GM23338 (cell line): ENCODE measurements around the gene SFTPD. TPM values are rescaled to one million over a fixed set of nuclear protein-coding genes. Genes with fewer than 3 reads are reported as not detected.

Experiments
- ATAC-seq: fragments of 200-7000 bp; cut with Tn5 transposase; 3 replicates; pipeline ENCODE4 v1.9.1; 2020
- DNase-seq: peaks from one replicate; pipeline ENCODE4 v3.0.0-alpha.2; 2015; ENCODE audit warnings: low spot score
- H2AFZ ChIP-seq: fragments of 200-600 bp; sonication (generic); 2 replicates; pipeline ENCODE4 v1.8.0; 2016; ENCODE audit warnings: antibody characterized with exemption, mild to moderate bottlenecking, moderate library complexity
- H3F3A ChIP-seq: fragments of 200-600 bp; sonication (generic); replicated peaks from 2 replicates; pipeline ENCODE4 v1.8.0; 2017; ENCODE audit warnings: antibody characterized with exemption, mixed run types, low read depth
- H3K27ac ChIP-seq: fragments of 200-600 bp; sonication (generic); 2 replicates; pipeline ENCODE4 v1.6.1; 2016; ENCODE audit warnings: low read depth
- H3K27me3 ChIP-seq: fragments of 200-600 bp; sonication (generic); 2 replicates; pipeline ENCODE4 v1.8.0; 2016; ENCODE audit warnings: mild to moderate bottlenecking, mixed run types, moderate library complexity; ENCODE audit not compliant: insufficient read depth
- H3K36me3 ChIP-seq: fragments of 200-600 bp; sonication (generic); 2 replicates; pipeline ENCODE4 v1.8.0; 2016; ENCODE audit warnings: mild to moderate bottlenecking; ENCODE audit not compliant: insufficient read depth
- H3K4me1 ChIP-seq: fragments of 200-600 bp; sonication (generic); 2 replicates; pipeline ENCODE4 v1.8.0; 2016; ENCODE audit warnings: mild to moderate bottlenecking, moderate library complexity; ENCODE audit not compliant: insufficient read depth
- H3K4me2 ChIP-seq: fragments of 200-600 bp; sonication (generic); 2 replicates; pipeline ENCODE4 v1.7.1; 2017; ENCODE audit warnings: mixed run types
- H3K4me3 ChIP-seq: fragments of 200-600 bp; sonication (generic); 2 replicates; pipeline ENCODE4 v1.6.1; 2016; ENCODE audit warnings: mixed run types
- H3K79me2 ChIP-seq: fragments of 200-600 bp; sonication (generic); replicated peaks from 2 replicates; pipeline ENCODE4 v1.8.0; 2017; ENCODE audit warnings: mild to moderate bottlenecking; ENCODE audit not compliant: insufficient read depth
- H3K9me2 ChIP-seq: fragments of 200-600 bp; sonication (generic); 2 replicates; pipeline ENCODE4 v1.8.0; 2017; ENCODE audit not compliant: insufficient read depth
- H4K20me1 ChIP-seq: fragments of 200-600 bp; sonication (generic); replicated peaks from 2 replicates; pipeline ENCODE4 v1.8.0; 2017; ENCODE audit warnings: mild to moderate bottlenecking; ENCODE audit not compliant: insufficient read depth
- H3K27ac Mint-ChIP-seq: 2 replicates; pipeline ENCODE4 v1.8.0; 2020; ENCODE audit warnings: inconsistent platforms, mild to moderate bottlenecking, moderate library complexity, mixed read lengths
- H3K27me3 Mint-ChIP-seq: 3 replicates; pipeline ENCODE4 v1.8.0; 2022; ENCODE audit warnings: low read depth, mild to moderate bottlenecking, moderate library complexity, mixed read lengths, inconsistent platforms; ENCODE audit not compliant: insufficient read depth, poor library complexity
- H3K36me3 Mint-ChIP-seq: 3 replicates; pipeline ENCODE4 v1.8.0; 2021; ENCODE audit warnings: low read depth, mild to moderate bottlenecking, inconsistent platforms, moderate library complexity, mixed read lengths
- H3K4me1 Mint-ChIP-seq: 3 replicates; pipeline ENCODE4 v1.8.0; 2020; ENCODE audit warnings: mild to moderate bottlenecking, inconsistent platforms, mixed read lengths
- H3K4me3 Mint-ChIP-seq: 3 replicates; pipeline ENCODE4 v1.8.0; 2021; ENCODE audit warnings: moderate library complexity, mild to moderate bottlenecking, inconsistent platforms, mixed read lengths
- H3K9me3 Mint-ChIP-seq: 3 replicates; pipeline ENCODE4 v1.8.0; 2020; ENCODE audit warnings: moderate library complexity, mild to moderate bottlenecking, inconsistent platforms, mixed read lengths
- NANOG ChIP-seq: IDR thresholded peaks from 2 replicates; pipeline ENCODE4 v1.6.1; 2016; ENCODE audit warnings: antibody characterized with exemption, borderline replicate concordance
- POLR2AphosphoS5 ChIP-seq: IDR thresholded peaks from 2 replicates; pipeline ENCODE4 v1.6.1; 2016; ENCODE audit warnings: antibody characterized with exemption, low read depth
- ZNF114 ChIP-seq: fragments of 250-450 bp; sonication (Bioruptor Pico); IDR thresholded peaks from 2 replicates; pipeline ENCODE4 v1.5.0; 2020; ENCODE audit warnings: mild to moderate bottlenecking, moderate library complexity
- ZNF331 ChIP-seq: fragments of 250-450 bp; sonication (Bioruptor Pico); IDR thresholded peaks from 2 replicates; pipeline ENCODE4 v1.5.0; 2020; ENCODE audit warnings: low read depth, mild to moderate bottlenecking, moderate library complexity
- polyA plus RNA-seq: library from polyadenylated mRNA; unstranded; fragments of >200 nt; fragmentation: Nextera tagmentation; extraction: Ambion mirVana; gene quantifications from 2 replicates; pipeline ENCODE4 v1.2.1, GENCODE V29; 2016
- total RNA-seq: library from RNA; depleted of rRNA; stranded (reverse); fragments of >200 nt; shearing (Covaris generic); gene quantifications from 2 replicates; pipeline ENCODE4 v1.2.3, GENCODE V29; 2014
- TF ChIP-seq, protein P1 (sequence below): IDR thresholded peaks from one replicate; pipeline ENCODE4 v1.6.1; 2018; ENCODE audit warnings: antibody characterized with exemption; ENCODE audit not compliant: unreplicated experiment
- TF ChIP-seq, protein P2 (sequence below): IDR thresholded peaks from 2 replicates; pipeline ENCODE4 v1.6.1; 2016; ENCODE audit warnings: antibody characterized with exemption
- TF ChIP-seq, protein P3 (sequence below), 2 experiments: fragments of 200-600 bp in 1 of 2; sonication (generic) in 1 of 2; conservative IDR thresholded peaks; 2 replicates each; pipeline versions ENCODE4 v1.5.1 to v1.6.1; 2016 to 2017; ENCODE audit warnings: antibody characterized with exemption in 2 of 2, low read depth in 2 of 2, mild to moderate bottlenecking in 2 of 2, moderate library complexity in 1 of 2

The SFTPD gene
- total and polyA plus RNA-seq, 2 experiments from 2014 or later, result not detected

DNA sequence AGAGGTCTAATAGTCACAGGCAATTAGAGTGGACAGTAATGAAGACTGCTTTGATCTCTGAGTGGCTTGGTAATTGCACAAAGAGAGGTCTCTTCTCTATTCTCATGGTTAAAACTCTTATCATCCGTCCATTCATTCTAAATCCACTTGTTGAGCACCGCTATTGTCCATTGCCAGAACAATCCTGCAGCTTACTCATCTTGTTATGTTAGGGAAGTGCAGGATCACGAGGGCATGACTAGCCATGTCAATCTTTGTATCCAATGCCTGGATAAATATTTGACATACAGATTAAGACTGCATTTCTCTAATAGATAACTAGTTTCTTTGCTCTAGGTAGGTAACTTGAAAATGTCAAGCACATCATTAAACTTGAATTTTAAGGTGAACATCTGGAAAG, 14.9 kb downstream of the SFTPD start:
- H3K4me2 ChIP-seq, result no peak overlapping the region
- H3K9me3 Mint-ChIP-seq, result no peaks in the 10 kb centered on the region
- no peak overlapping the region for H3K4me3 Mint-ChIP-seq
- TF ChIP-seq POLR2AphosphoS5, result no peak
- TF ChIP-seq, protein P1, sequence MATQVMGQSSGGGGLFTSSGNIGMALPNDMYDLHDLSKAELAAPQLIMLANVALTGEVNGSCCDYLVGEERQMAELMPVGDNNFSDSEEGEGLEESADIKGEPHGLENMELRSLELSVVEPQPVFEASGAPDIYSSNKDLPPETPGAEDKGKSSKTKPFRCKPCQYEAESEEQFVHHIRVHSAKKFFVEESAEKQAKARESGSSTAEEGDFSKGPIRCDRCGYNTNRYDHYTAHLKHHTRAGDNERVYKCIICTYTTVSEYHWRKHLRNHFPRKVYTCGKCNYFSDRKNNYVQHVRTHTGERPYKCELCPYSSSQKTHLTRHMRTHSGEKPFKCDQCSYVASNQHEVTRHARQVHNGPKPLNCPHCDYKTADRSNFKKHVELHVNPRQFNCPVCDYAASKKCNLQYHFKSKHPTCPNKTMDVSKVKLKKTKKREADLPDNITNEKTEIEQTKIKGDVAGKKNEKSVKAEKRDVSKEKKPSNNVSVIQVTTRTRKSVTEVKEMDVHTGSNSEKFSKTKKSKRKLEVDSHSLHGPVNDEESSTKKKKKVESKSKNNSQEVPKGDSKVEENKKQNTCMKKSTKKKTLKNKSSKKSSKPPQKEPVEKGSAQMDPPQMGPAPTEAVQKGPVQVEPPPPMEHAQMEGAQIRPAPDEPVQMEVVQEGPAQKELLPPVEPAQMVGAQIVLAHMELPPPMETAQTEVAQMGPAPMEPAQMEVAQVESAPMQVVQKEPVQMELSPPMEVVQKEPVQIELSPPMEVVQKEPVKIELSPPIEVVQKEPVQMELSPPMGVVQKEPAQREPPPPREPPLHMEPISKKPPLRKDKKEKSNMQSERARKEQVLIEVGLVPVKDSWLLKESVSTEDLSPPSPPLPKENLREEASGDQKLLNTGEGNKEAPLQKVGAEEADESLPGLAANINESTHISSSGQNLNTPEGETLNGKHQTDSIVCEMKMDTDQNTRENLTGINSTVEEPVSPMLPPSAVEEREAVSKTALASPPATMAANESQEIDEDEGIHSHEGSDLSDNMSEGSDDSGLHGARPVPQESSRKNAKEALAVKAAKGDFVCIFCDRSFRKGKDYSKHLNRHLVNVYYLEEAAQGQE, result no peak
- no peak for TF ChIP-seq ZNF114 (CRISPR knock-in tag)
- TF ChIP-seq NANOG, result no peak
- no peak overlapping the region for H3K27ac Mint-ChIP-seq
- peaks cover 6% of the 10 kb centered on the region for H3K4me1 Mint-ChIP-seq
- ATAC-seq, result no peak
- no peak for DNase-seq
- H2AFZ ChIP-seq, result no peak overlapping the region
- H3K4me3 ChIP-seq, result no peak overlapping the region
- H4K20me1 ChIP-seq, result no peaks in the 10 kb centered on the region
- no peaks in the 10 kb centered on the region for H3K9me2 ChIP-seq
- no peaks in the 10 kb centered on the region for H3K79me2 ChIP-seq
- no peaks in the 10 kb centered on the region for H3K36me3 Mint-ChIP-seq
- no peaks in the 10 kb centered on the region for H3K36me3 ChIP-seq
- peaks cover 13% of the 10 kb centered on the region; the same call in 1 of the 2 replicates for H3K27me3 ChIP-seq
- H3K27me3 Mint-ChIP-seq, result peaks cover 12% of the 10 kb centered on the region
- H3F3A ChIP-seq, result no peaks in the 10 kb centered on the region
- H3K27ac ChIP-seq, result no peak overlapping the region
- no peaks in the 10 kb centered on the region for H3K4me1 ChIP-seq

DNA sequence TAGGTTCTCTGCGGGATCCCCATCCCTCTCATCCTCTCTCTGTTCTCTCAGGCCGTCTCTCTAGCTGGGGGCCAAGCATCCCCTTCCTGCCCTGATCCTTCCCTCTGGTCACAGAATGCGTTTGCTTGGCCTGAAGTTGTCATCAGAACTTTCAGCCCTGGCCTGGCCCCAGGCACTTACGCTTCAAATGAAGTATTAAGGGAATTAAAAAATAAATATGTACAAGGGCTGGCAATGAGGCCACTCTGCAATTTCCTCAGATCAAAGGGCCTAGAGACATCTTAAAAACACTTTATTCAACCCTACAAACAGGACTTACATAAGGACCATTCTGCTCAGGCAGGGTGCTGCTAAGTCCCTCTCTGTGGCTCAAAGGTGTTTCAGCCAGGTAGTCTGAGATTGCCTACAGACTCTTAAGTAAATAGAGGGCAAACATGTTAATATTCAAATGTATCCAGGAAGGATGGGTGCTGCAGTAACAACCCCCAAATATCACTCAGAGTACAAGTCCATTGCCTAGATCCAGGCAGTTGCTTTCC, 16.0 kb downstream of the SFTPD start:
- no peaks in the 10 kb centered on the region for H3F3A ChIP-seq
- H3K4me2 ChIP-seq, result no peak overlapping the region
- H3K27me3 ChIP-seq, result peaks cover 13% of the 10 kb centered on the region; the same call in 1 of the 2 replicates
- H3K27ac ChIP-seq, result no peak overlapping the region
- no peak overlapping the region for H2AFZ ChIP-seq
- peaks cover 12% of the 10 kb centered on the region for H3K27me3 Mint-ChIP-seq
- peaks cover 6% of the 10 kb centered on the region; the same call in 2 of the 3 replicates for H3K4me1 Mint-ChIP-seq
- no peaks in the 10 kb centered on the region for H3K4me1 ChIP-seq
- H3K9me2 ChIP-seq, result no peaks in the 10 kb centered on the region
- H4K20me1 ChIP-seq, result no peaks in the 10 kb centered on the region
- no peak for DNase-seq
- no peaks in the 10 kb centered on the region for H3K36me3 Mint-ChIP-seq
- no peak overlapping the region for H3K27ac Mint-ChIP-seq
- no peak for ATAC-seq
- H3K36me3 ChIP-seq, result no peaks in the 10 kb centered on the region
- H3K4me3 ChIP-seq, result no peak overlapping the region
- H3K79me2 ChIP-seq, result no peaks in the 10 kb centered on the region
- no peaks in the 10 kb centered on the region for H3K9me3 Mint-ChIP-seq
- no peak overlapping the region for H3K4me3 Mint-ChIP-seq
- no peak for TF ChIP-seq POLR2AphosphoS5
- TF ChIP-seq, protein P2, sequence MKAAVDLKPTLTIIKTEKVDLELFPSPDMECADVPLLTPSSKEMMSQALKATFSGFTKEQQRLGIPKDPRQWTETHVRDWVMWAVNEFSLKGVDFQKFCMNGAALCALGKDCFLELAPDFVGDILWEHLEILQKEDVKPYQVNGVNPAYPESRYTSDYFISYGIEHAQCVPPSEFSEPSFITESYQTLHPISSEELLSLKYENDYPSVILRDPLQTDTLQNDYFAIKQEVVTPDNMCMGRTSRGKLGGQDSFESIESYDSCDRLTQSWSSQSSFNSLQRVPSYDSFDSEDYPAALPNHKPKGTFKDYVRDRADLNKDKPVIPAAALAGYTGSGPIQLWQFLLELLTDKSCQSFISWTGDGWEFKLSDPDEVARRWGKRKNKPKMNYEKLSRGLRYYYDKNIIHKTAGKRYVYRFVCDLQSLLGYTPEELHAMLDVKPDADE, result no peak
- TF ChIP-seq, protein P1, result no peak
- no peak for TF ChIP-seq ZNF331 (CRISPR knock-in tag)
- TF ChIP-seq, protein P3, sequence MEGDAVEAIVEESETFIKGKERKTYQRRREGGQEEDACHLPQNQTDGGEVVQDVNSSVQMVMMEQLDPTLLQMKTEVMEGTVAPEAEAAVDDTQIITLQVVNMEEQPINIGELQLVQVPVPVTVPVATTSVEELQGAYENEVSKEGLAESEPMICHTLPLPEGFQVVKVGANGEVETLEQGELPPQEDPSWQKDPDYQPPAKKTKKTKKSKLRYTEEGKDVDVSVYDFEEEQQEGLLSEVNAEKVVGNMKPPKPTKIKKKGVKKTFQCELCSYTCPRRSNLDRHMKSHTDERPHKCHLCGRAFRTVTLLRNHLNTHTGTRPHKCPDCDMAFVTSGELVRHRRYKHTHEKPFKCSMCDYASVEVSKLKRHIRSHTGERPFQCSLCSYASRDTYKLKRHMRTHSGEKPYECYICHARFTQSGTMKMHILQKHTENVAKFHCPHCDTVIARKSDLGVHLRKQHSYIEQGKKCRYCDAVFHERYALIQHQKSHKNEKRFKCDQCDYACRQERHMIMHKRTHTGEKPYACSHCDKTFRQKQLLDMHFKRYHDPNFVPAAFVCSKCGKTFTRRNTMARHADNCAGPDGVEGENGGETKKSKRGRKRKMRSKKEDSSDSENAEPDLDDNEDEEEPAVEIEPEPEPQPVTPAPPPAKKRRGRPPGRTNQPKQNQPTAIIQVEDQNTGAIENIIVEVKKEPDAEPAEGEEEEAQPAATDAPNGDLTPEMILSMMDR (conservative IDR thresholded peaks at IDR 0.05; ENCODE audit: low read depth in 2 of 2), result no peak
